Embryonic facial prominence (tissue), 1 donor: Measurements from ENCODE around the gene DHX8.
A peak's percentile ranks its signal among the peaks of the same experiment; 100 is the strongest.
"Not testable (repeated sequence)": the region's sequence is repeated elsewhere in the genome, so short reads cannot be mapped to it uniquely, and the experiment has no call there.

Source experiments
- DNase-seq: peaks from one replicate; pipeline ENCODE4 v3.0.0-alpha.2; 2016; ENCODE audit errors: extremely low spot score

Gene DHX8

GRCh38 chr17:43483674-43484551, at the start of gene DHX8:
Gene DHX8, plus strand, starts transcription at chr17:43483975. Its CDS starts 63 bp downstream, at chr17:43484038.
- peak; percentile 100 for DNase-seq

- DNase-seq: no peak
Observed at GRCh38 chr17:43434902-43435319, 48.9 kb upstream of the DHX8 start.

GRCh38 chr17:43437756-43438155, 46.0 kb upstream of the DHX8 start:
- DNase-seq: no peak

- DNase-seq: no peak
Observed at GRCh38 chr17:43438626-43439025, 45.1 kb upstream of the DHX8 start.

GRCh38 chr17:43439041-43439440, 44.7 kb upstream of the DHX8 start:
- no peak for DNase-seq

- DNase-seq: no peak
Observed at GRCh38 chr17:43442711-43443110, 41.1 kb upstream of the DHX8 start.

GRCh38 chr17:43443381-43443780, 40.4 kb upstream of the DHX8 start:
- DNase-seq: no peak

GRCh38 chr17:43444223-43445008, 39.4 kb upstream of the DHX8 start:
- DNase-seq: no peak

GRCh38 chr17:43445009-43445589, 38.7 kb upstream of the DHX8 start:
- no peak for DNase-seq

GRCh38 chr17:43446773-43447172, 37.0 kb upstream of the DHX8 start:
- no peak for DNase-seq

GRCh38 chr17:43448720-43449469, 34.9 kb upstream of the DHX8 start:
- DNase-seq: no peak

- DNase-seq: no peak
Observed at GRCh38 chr17:43449470-43450248, 34.1 kb upstream of the DHX8 start.

- not testable (repeated sequence) for DNase-seq
Observed at GRCh38 chr17:43450791-43451190, 33.0 kb upstream of the DHX8 start.

- DNase-seq: not testable (repeated sequence)
Observed at GRCh38 chr17:43451741-43452140, 32.0 kb upstream of the DHX8 start.

- DNase-seq: no peak
Observed at GRCh38 chr17:43453331-43453812, 30.4 kb upstream of the DHX8 start.

GRCh38 chr17:43454868-43455267, 28.9 kb upstream of the DHX8 start:
- no peak for DNase-seq

GRCh38 chr17:43456029-43456428, 27.7 kb upstream of the DHX8 start:
- no peak for DNase-seq

- no peak for DNase-seq
Observed at GRCh38 chr17:43456661-43457361, 27.0 kb upstream of the DHX8 start.

- DNase-seq: no peak
Observed at GRCh38 chr17:43457362-43457692, 26.4 kb upstream of the DHX8 start.

- not testable (repeated sequence) for DNase-seq
Observed at GRCh38 chr17:43459878-43460277, 23.9 kb upstream of the DHX8 start.
